HG03432 (cell line): Measurements from ENCODE around the gene SNTG2.

Source experiments
- ATAC-seq: cut with Tn5 transposase; IDR thresholded peaks from one replicate; pipeline ENCODE4 v1.9.1; 2021; ENCODE audit warnings: mild to moderate bottlenecking, moderate library complexity; ENCODE audit not compliant: unreplicated experiment

SNTG2 gene

DNA sequence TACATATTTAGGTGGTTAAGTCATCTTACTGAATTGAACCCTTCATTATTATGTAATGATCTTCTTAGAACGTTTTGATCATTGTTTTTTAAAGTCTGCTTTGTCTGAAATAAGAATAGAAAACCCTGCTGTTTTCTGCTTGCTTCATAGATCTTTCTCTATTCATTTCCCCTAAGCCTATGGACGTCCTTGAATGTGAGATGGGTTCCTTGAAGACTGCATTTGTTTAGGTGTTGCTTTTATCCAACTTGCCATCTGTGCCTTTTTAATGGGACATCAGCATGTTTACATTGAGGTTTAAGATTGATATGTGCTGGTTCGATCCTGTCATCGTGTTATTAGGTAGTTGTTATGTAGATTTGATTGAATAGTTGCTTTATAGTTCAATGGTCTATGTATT, 95.4 kb downstream of the SNTG2 start:
- ATAC-seq: no peak

DNA sequence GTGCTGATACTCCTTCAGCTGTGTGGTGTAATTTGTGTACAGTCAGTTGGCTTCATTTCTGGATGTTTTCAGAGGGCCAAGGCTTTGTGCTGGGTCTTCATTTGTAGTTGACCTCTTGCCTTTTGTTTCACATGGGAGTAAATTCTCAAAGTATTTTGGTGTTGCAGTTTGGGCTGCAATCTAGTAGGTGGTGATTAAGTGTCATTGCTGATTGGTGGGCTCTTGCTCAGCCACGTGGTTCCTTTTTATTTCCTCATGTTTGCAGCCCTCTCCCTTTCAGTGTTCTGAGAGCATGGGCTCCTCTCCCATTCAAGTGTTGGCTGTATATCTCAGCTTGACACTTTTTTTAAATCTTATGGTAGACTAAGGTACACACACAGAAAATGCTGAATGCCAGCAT, 96.8 kb downstream of the SNTG2 start:
- ATAC-seq: no peak

DNA sequence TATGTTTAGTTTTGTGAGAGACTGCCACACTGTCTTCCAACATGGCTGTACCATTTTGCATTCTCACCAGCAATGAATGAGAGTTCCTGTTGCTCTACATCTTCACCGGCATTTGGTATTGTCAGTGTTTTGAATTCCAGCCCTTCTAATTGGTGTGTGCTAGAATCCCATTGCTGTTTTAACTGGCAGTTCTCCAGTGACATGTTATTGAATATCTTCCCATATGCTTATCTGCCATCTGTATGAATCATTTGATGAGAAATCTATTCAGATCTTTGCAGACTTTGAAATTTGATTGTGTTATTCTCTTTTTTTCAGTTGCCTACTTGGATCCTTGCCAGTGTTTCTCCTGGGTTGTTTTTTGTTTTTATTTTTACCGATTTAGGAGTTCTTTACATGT, 99.0 kb downstream of the SNTG2 start:
- ATAC-seq: no peak

DNA sequence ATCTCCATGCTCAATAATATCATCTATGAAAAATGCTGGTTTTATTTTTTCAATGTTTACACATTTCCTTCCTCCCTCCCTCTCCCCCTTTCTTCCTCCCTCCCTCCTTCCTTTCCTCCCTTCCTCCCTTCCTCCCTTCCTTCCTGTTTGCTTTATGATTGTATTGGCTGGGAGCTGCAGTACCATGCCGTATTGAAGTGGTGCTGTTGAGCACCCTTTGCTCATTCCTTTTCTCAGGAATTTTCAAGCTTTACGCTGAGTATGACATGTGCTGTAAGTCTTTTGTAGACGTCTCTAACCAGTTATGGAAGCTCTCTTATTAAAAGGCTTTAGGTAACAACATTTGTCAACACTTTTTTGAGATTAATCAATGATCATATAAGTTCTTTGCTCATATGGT, 100.4 kb downstream of the SNTG2 start:
- ATAC-seq: no peak

DNA sequence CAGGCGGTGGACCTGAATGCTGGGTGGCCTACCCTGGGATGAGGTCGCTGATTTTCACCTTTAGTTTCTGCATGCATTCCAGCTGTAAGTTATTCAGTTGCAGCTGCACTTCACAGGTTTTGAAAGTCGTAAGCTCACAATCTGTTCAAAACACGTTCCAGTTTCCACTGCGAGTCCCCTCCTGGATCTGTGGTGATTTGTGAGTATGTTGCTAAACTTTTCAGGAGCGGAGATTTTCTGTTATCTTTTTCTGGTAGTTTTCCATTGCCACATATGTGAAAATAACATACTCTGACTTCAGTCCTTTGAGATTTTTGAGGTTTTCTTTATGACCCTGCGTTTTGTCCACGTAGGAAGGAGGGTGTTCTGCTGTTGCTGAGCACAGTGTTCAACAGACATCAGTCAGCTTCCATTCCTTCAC, 102.1 kb downstream of the SNTG2 start:
- no peak for ATAC-seq

DNA sequence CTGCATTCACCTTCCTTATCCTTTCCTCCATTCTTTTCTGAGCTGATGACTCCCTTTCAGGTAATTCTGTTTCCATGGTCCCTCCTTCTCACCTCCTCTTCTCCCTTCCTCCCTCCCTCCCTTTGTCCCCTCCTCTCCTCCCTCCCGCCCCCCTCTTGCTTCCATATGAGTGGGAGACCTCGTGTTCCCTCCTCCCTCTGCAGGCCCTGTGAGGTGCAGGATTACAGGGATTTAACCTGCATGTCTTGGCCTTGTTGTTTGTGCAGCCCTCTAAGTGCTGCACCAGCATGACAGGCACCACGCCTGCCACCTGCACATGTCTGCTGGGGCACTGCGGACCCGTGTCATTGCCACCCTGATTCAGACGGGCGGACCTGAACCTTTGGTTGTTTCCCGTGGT, 103.1 kb downstream of the SNTG2 start:
- ATAC-seq: no peak

DNA sequence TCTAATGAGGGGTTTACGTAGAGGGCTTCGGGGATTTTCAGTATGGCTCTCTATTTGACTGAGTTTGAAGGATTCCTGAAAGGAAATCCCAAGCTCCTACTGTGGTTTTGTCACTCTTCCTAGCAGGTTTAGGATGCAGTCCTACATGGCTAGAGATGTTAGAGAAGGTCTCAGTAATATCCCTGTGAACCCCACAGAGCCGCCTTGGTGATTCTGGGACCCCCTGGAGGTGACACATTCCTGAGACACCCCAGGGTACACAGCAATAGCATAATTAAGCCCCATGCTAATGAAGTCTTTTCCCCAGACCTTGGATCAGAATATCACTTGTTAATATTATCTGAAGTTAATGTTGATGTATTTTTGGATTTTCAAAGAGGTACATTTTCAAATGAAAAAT, 103.8 kb downstream of the SNTG2 start:
- no peak for ATAC-seq

DNA sequence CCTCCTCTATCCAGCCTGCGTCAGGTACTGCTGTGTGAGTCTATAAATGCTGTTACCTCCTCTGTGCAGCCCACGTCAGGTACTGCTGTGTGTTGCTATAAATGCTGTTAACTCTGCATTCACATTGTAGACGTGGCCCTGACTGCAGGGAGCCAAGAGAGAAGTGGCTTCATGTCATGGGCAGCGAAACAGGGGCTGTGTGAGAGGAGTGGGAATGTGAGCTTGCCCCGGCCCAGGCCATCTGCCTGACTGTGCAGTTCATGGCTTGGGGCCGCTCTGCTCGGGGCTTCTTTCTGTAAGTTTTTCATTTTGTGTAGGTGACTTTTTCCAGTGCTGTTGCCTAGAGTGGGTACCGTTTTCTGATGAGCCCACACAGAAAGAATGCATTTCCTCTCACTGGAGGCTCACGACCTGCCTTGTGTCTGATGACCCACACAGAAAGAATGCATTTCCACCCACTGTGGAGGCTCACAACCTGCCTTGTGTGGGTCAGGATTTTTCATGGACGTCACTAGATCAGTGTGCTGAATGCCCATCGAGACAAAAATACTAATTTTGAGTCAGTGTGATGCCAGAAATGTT, 104.5 kb downstream of the SNTG2 start:
- ATAC-seq: no peak

DNA sequence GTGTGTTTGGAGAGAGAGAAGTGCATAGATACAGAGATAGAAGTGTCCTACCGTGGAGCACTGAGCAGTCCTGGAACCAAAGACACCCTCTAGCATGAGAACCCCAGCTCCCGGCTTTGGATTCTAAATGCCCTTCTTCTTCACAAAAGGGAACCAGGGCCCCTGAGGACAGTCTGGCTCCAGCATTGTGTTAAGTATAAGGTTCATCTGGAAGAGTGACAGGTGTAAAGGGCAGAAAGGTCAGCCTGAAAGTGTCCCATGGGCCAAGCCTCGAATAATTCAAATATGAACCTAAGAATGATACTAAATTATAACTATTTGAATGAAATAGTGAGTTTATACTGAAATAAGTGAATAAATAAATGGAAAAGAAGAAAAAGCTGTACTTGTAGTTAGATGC, 109.7 kb downstream of the SNTG2 start:
- ATAC-seq: no peak

DNA sequence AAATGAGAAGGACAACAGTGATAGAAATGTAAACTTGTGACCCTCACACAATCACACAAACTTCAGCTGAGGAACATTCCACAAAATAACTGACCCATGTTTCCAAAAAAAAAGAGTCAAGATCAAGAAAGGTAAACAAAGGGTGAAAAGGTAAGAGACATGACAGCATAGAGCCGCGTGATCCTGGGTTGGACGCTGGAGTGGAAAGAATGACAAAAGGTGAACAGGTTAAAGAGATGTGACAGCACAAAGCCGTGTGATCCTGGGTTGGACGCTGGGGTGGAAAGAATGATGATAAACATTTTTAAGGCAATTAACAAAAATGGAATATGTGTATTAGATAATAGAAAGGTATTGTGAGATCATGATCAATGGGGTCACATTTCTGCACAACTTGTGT, 110.3 kb downstream of the SNTG2 start:
- no peak for ATAC-seq

DNA sequence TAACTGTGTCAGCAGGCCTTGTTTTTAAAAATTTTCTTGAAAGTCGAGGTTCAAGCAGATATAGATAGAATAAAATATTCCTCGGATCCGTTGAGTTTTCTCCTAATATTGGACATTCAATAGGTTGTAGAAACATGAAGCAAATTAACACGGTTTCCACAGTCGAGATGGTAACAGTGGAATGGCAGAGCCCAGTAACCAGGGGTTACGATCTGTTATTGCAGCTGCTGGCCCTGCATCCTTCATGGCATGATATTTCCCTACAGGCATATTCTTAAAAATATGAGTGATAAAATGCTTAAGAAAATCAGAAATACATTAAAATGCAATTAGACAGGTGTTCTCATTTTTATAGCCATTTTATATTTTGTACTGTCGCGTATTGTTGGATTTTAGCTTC, 117.6 kb downstream of the SNTG2 start:
- no peak for ATAC-seq

DNA sequence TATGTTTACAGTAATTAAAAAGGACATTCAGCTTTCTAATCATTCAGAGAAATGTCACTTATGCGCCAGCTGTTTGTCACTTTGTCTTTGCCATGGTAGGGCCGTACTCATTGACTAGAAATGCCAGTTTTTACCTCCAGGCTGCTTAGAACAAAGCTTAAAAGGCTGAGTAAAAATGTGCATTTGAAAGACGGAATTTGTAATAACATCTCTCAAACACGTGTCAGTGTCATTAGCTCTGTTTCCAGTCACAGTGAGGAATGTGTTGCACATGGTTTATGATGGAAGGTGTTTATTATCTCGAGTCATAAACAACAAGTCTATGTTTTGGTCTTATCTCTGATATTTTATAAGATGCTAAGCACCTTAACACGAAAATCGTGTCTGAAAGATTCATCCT, 118.2 kb downstream of the SNTG2 start:
- no peak for ATAC-seq

DNA sequence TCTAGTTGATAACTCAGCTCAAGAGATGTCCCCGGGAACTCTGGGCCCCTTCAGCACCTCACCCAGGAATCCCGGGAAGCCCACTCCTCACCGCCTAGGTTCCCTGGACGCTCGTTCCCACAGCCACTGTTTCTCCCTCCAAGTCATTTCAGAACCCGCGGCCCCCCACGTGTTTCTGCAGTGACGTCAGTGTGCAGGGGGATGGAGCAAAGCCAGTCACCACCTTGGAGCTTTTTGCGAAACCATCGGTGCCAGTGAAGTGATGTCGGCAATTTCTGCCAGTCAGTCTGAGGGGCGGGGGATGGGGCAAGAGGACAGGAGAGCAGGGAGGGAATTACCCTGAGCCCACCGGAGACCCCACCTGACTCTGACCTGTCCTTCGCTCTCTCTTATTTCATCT, 119.2 kb downstream of the SNTG2 start:
- no peak for ATAC-seq

DNA sequence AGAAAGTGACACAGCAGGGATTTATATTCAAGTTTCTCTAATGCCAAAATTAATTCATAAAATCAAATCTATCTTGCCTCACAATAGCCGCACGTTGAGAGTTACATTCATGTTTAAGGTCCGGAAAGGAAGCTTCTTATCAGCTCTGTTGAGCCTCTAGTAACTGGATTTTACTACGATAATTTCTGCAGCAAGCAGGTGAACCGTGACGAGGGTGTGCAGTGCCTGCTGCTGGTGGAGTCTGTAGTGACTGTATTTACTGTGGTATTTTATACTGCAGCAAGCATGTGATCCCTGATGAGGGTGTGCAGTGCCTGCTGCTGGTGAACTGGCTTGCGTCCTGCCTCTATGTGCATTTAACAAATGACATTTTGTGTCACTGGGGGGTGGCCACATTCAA, 120.0 kb downstream of the SNTG2 start:
- ATAC-seq: no peak

DNA sequence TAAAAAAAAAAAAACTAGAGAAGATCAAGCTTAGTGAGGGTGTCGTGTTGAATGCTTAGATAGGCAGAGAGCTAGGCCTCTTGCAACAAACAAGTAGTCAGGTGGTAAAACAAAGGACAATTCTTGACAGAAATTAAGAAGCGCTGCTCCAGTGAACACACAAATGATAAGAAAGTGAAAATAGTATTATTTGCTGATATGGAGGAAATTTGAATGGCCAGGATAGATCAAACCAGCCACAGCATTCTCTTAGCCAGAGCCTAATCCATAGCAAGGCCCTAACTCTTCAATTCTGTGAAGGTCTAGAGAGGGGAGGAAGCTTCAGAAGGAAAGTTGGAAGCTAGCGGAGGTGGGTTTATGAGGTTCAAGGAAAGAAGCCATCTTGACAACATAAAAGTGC, 121.0 kb downstream of the SNTG2 start:
- no peak for ATAC-seq

DNA sequence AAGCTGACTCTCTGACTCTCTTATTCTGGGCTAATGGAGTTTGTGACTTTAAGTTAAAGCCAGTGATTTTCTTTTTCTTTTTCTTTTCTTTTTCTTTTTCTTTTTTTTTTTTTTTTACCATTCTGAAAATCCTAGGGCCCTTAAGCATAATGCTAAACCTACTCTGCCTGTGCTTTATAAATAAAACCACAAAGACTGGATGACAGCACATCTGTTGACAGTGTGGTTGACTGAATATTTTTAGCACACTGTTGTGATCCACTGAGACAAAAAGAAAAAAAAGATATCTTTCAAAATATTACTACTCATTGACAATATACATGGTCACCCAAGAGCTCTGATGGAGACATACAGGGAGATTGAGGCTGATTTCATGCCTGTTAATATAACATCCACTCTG, 121.6 kb downstream of the SNTG2 start:
- no peak for ATAC-seq

DNA sequence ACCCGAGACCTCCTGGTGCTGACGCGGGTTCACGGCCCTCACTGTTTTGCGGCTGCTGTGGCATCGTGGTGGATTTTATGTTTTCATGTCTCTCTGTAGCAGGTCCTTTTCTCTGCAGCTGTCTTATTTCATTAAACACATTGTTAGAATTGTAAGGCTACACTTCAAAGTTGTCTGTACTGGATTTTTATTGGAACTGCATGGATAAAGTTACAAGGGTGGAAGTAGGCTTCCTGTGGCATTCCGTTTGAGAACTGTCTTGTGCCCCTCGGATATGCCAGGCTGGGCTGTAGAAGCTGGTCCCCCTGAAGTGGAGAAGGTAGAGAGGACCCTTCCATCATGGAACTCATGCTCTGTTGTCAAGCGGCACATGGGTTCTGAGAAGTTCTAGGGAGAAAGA, 127.3 kb downstream of the SNTG2 start:
- ATAC-seq: no peak

DNA sequence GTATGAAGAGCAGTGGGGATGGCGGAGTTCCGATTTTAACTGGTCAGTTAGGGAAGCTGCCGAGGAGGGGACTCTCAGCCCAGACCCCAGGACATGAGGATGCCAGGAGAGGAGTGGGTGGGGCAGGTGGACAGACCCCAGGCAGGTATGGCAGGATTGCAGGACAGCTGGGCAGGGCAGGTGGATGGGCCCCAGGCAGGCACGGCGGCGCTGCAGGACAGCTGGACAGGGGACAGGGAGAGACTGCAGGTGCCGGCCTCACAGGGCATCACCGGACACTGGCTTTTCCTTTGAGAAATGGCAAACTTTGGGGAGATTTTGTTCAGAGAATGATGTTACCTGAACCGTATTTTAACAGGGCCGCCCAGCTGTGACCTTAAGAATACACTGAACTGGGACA, 127.7 kb downstream of the SNTG2 start:
- no peak for ATAC-seq

DNA sequence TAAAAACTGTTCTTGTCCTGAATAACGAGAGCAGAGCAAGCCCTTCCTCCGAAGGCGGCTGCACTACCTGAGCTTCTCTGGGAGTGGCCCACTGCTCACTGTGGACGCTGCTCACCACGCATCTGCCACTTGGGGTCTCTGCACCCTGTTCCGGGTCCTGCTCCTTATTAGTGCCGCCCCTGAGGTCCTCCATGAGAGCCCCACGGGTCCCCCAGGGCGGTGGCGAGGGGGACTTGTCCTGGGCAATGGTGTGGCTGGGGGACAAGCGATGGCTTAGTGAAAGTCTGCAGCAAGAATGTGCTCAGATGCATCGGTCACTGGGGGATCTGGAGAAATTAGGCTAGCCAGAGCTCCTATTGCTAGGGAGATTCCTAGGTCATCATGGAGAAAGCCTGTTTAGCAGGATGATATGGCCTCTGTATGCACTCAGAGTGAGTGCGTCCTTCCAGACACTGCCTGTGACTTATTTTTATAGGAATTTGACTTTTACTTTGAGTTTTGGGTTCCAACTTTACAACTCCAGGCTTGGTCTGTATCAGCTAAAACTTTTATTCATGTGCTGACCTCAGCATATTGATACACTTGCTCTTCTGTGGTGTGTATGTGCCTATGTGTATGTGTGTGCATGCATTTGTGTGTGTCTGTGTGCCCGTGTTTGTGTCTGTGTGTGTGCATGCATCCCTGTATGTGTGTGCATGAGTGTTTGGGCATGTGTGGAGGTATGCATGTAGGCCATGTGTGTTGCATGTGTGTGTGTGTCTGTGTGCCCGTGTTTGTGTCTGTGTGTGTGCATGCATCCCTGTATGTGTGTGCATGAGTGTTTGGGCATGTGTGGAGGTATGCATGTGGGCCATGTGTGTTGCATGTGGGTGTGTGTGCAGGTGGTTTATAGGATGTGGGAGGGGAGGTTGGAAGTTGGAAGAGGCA, 129.5 kb downstream of the SNTG2 start:
- ATAC-seq: no peak

DNA sequence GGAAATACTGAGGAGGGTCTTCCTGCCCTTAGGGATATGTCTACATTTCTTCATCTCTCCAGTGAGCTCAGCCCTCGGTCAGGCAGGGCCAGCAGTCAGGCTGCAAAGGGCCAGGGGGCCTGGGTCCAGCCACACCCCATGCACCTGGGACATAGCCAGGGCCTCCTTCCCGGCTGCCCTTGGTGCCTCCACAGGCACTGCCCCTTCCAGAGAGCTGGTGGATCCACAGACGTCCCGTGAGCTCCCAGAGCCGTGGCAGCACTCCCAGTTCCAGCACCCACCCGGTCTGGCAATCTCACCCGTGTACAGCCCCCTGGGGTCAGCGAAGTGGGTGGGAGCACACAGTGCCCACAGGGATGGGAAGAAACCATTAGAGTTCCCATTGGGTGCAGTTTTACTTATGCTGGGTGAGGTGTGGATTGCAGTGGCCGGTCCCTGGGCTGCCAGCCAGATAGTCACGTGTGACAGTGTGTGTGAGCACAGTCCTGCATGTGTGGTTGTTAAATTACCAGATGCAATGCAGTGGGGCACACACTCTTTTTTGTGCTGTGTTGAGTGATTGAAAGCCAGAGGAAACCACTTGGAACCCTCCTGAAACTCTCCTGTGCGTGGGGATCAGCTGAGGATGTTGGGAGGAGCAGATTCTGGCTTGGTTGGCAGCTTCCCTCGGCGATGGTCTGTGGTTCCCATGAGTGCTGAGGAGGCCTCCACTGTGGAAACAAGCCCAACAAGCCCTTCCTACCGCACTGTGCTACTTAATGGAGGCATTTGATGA, 131.0 kb downstream of the SNTG2 start:
- ATAC-seq: no peak

DNA sequence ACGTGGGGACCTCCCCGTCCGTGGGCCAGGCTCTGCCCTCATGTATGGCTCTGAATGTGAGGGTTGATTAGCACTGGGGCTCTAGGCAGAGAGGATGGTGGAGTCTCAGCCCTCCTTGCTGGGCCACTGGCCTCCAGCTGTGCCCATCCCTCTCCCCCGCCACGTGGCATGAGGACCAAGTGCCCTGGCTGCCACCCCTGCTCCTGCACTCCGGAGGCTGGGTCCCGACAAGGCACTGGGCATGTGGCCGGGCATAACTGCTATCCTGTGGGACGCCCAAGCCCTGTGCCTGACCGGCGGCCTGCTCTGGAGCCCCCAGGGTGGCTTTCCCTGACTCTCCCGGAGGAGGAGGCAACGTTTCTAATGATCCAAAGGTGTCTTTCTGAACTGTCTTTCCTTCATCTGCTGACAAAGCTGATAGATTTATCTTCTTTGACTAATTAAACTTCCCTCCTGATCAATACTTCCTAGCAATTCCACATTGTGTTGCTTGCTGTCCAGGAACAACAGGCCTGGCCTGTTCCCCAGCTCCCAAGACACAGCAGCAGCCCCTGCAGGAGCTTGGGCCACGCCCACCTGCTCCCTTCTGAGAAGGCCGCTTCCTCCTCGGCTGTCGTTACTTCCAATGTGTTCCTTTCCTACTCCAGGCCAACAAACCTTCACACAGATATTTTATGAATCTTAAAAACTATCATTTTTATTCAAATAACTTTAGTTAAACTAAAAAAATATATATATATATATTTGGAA, 132.0 kb downstream of the SNTG2 start:
- ATAC-seq: no peak
